Kidney (tissue), 14 donors: Measurements from ENCODE around the gene BCL10. TPM values are rescaled to one million over a fixed set of nuclear protein-coding genes. Genes with fewer than 3 reads are reported as not detected.
A peak's percentile ranks its signal among the peaks of the same experiment; 100 is the strongest.

Experiments used
- DNase-seq, 5 donors: peaks; one replicate each; pipeline ENCODE4 v3.0.0-alpha.2; 2013 to 2020
- FAIRE-seq: peaks from 2 replicates; lab custom pipeline; 2012; peaks lifted over from hg19 to GRCh38; lab: Jason Lieb, UNC
- H3K27ac ChIP-seq, 2 donors: one replicate each; pipeline ENCODE4 v1.7.0; 2013; ENCODE audit warnings: low read depth in 2 of 2, low read length in 2 of 2, inconsistent platforms in 1 of 2
- H3K27me3 ChIP-seq: one replicate; pipeline ENCODE4 v1.7.1; 2013; ENCODE audit warnings: low read length, inconsistent platforms; ENCODE audit not compliant: control insufficient read depth, insufficient read depth
- H3K36me3 ChIP-seq, 3 donors: one replicate each; pipeline versions ENCODE4 v1.7.0 to v1.7.1; 2013; ENCODE audit warnings: low read length in 3 of 3, control low read depth in 1 of 3, inconsistent platforms in 1 of 3; ENCODE audit not compliant: insufficient read depth in 3 of 3, control insufficient read depth in 2 of 3
- H3K4me1 ChIP-seq, 3 donors: one replicate each; pipeline versions ENCODE4 v1.7.0 to v1.7.1; 2013; ENCODE audit warnings: low read length in 3 of 3, inconsistent platforms in 1 of 3, low read depth in 1 of 3; ENCODE audit not compliant: control insufficient read depth in 2 of 3, insufficient read depth in 2 of 3
- H3K4me3 ChIP-seq, 3 donors: one replicate each; pipeline versions ENCODE4 v1.7.0 to v1.8.1; 2013; ENCODE audit warnings: low read length in 3 of 3, control low read depth in 1 of 3, inconsistent platforms in 1 of 3
- H3K9ac ChIP-seq, 3 donors: one replicate each; pipeline versions ENCODE4 v1.7.0 to v1.7.1; 2013; ENCODE audit warnings: low read length in 3 of 3, control low read depth in 1 of 3, inconsistent platforms in 1 of 3
- H3K9me3 ChIP-seq, 3 donors: one replicate each; pipeline versions ENCODE4 v1.7.0 to v1.7.1; 2013; ENCODE audit warnings: low read length in 3 of 3, control low read depth in 1 of 3, inconsistent platforms in 1 of 3; ENCODE audit not compliant: control insufficient read depth in 2 of 3, insufficient read depth in 1 of 3
- intact Hi-C: fragments of 100-400 bp; cut with DNase I; formaldehyde crosslinking; loops from one replicate; pipeline ENCODE4 v1.11.1; 2022
- polyA plus RNA-seq: library from polyadenylated mRNA; stranded (reverse); fragments of 350-450 nt; fragmentation: Illumina TruSeq; extraction: RNeasy Lipid Tissue Mini Kit (QIAGEN cat#74804); gene quantifications from one replicate; pipeline ENCODE4 v1.2.3, GENCODE V29; 2014; ENCODE audit warnings: low read depth, low replicate concordance; ENCODE audit not compliant: insufficient read depth
- total RNA-seq: library from RNA; stranded (reverse); fragmentation: NEBNext Ultra II Directional; extraction: Animal tissue kit (Norgen Biotek cat#: 25700); gene quantifications from one replicate; pipeline ENCODE4 v1.2.1, GENCODE V29; 2021
- TF ChIP-seq, protein P1 (sequence below): IDR thresholded peaks from 3 replicates; pipeline ENCODE4 v1.5.1; 2012; ENCODE audit warnings: mild to moderate bottlenecking, moderate library complexity, borderline replicate concordance; ENCODE audit not compliant: insufficient read depth; ENCODE audit errors: extremely low read depth
- donor health status: control.
- donor health status: control.
- donor health status: control.
- donor health status: control.
- donor health status: control.
- donor health status: DM: yes; HTN: yes; CAD: no.
- donor health status: Normal renal cell carcinoma (clear cell type).

The BCL10 gene
- total and polyA plus RNA-seq, 2 donors from 2014 or later = 7.8 to 27.1 TPM

DNA sequence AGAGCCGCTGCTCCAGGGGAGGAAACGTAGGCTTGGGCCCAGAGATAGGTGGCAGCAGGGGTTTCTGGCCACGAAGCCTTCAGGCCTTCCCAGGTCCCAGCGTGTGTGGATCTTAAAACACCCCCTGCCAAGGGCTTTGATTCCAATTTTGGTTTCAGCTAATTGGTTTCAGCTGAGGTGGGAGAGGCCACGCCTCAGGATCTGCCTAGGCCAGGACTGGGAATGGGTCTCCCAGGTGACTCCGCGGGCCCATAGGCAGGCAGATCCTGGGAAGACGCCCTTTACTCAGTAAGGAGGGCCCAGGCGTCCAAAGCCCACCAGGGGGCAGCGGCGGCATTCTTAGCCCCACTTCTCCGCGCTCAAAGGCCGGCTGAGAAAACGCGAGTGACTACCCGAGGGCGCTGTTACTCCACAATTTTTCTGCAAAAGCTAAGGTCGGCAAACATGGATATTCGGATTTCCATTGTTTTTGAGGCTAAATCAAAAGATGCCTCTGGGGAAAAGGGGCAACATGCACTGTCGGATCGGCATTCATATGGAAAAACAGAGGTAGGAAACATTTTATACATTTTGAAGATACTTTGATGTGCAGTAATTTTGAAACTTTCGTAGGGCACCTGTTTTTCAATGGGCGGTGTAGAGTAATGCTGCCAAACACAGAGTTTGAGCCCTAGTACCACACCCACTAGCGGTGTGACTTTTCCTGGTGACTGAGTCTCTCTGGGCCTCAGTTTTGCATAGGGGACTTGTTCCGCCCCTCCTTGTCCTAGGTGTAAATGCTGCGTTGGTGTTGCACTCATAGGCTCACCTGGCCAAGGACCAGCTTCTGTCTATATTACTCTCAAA, 31.8 kb upstream of the BCL10 start:
- H3K9ac ChIP-seq = no peak overlapping the region

DNA sequence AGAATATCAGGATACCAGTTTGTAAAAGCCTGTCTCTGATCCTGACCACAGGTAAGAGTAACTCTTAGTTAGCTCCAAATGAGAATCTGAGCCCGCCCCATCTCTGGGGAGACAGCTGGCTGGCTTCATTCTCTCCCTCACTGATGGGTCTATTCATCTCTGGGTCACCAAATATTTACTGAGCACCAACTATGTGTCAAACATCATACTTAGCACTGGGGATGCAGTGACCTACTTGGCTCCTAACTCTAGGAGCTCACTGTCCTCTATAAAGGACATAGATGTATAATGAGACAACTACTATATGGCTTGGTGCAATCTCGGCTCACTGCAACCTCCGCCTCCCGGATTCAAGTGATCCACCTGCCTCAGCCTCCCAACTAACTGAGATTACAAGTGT, 29.8 kb upstream of the BCL10 start:
- no peaks in the 10 kb centered on the region for H3K9me3 ChIP-seq
- no peaks in the 10 kb centered on the region for H3K27me3 ChIP-seq
- no peak overlapping the region for H3K9ac ChIP-seq
- peaks cover 0 to 7% (median 0%) of the 10 kb centered on the region in 3 donors for H3K4me1 ChIP-seq
- intact Hi-C loops = loop anchor here (10.0 kb wide), 1 partner anchor 199 kb away; no protein-coding TSS in a partner anchor
- H3K27ac ChIP-seq = no peak overlapping the region
- DNase-seq (no peak), FAIRE-seq (no peak)
- no peak overlapping the region for H3K4me3 ChIP-seq
- H3K36me3 ChIP-seq = no peaks in the 10 kb centered on the region
- TF ChIP-seq, protein P1, sequence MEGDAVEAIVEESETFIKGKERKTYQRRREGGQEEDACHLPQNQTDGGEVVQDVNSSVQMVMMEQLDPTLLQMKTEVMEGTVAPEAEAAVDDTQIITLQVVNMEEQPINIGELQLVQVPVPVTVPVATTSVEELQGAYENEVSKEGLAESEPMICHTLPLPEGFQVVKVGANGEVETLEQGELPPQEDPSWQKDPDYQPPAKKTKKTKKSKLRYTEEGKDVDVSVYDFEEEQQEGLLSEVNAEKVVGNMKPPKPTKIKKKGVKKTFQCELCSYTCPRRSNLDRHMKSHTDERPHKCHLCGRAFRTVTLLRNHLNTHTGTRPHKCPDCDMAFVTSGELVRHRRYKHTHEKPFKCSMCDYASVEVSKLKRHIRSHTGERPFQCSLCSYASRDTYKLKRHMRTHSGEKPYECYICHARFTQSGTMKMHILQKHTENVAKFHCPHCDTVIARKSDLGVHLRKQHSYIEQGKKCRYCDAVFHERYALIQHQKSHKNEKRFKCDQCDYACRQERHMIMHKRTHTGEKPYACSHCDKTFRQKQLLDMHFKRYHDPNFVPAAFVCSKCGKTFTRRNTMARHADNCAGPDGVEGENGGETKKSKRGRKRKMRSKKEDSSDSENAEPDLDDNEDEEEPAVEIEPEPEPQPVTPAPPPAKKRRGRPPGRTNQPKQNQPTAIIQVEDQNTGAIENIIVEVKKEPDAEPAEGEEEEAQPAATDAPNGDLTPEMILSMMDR = no peak

More for the DNA sequence above, 31.8 kb upstream of the BCL10 start:
- FAIRE-seq (no peak), DNase-seq (peak; percentile 92 to 96 (median 94))
- intact Hi-C loops = loop anchor here (10.0 kb wide), 1 partner anchor 197 kb away; no protein-coding TSS in a partner anchor
- Histone ChIP-seq H3K9me3 (no peaks in the 10 kb centered on the region), H3K4me3 (peak overlapping the region in 1 of 3 donors; percentile 2), H3K27ac (no peak overlapping the region), H3K27me3 (no peaks in the 10 kb centered on the region), H3K36me3 (no peaks in the 10 kb centered on the region), H3K4me1 (peaks cover 0 to 7% (median 0%) of the 10 kb centered on the region in 3 donors)
- TF ChIP-seq, protein P1 = peak; percentile 98

DNA sequence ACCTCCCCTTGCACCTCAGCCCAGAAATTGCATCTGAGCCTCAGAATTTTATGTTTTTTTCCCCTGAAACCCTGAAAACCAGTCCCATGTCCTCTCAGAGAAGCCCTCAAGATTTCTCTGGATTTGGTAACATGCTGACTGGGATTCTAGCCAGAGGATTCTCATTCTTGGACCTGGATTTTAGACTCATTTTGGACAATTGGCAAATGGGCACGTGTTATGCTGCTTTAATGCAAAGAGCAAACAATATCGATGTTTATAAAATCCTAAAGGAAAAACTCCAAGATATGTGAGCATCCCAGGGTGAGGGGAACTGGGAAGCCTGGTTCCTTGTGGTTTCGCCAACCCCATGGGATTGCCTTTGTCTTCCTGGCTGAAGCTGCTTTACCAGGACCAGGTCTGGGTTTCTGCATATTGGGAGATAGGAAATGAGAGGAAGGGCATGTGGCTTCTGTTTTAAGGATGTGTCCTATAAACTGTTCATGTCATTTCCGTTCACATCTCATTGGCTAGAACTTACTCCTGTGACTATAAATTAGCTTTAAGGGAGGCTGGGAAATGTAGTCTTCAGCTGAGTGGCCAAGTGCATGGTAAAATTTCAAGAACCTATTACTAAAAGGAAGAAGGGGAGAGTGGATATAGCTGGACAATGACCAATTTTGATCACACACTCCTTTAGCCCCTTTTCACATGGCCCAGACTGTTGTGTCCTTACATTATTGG, 27.2 kb upstream of the BCL10 start:
- H3K4me1 ChIP-seq = peaks cover 0 to 2% (median 0%) of the 10 kb centered on the region in 3 donors
- H3K27me3 ChIP-seq = no peaks in the 10 kb centered on the region
- H3K9ac ChIP-seq = no peak overlapping the region
- TF ChIP-seq, protein P1 = no peak
- FAIRE-seq = no peak
- no peak overlapping the region for H3K4me3 ChIP-seq
- no peak overlapping the region for H3K27ac ChIP-seq
- H3K9me3 ChIP-seq = no peaks in the 10 kb centered on the region
- no peak for DNase-seq
- intact Hi-C loops = loop anchor here (5.0 to 10.0 kb wide), 2 partner anchors 201 to 389 kb away; no protein-coding TSS in a partner anchor
- no peaks in the 10 kb centered on the region for H3K36me3 ChIP-seq
